A673 (cell line): ENCODE results near the gene PCID2. TPM values are rescaled to one million over a fixed set of nuclear protein-coding genes. Genes with fewer than 3 reads are reported as not detected.

ENCODE experiments used
- BruUV-seq: library from RNA; stranded (reverse); fragments of 400-500 nt; replicated peaks from 2 replicates; lab custom pipeline; 2021; lab: Mats Ljungman, UMichigan
- CTCF ChIA-PET: fragments of 300-600 bp; sonication (Branson Sonifier 250); formaldehyde crosslinking; loops from one replicate; lab custom pipeline; 2022; ENCODE audit warnings: antibody characterized with exemption; lab: Charles Lee
- POLR2A ChIA-PET: fragments of 300-600 bp; sonication (Branson Sonifier 250); formaldehyde crosslinking; loops from one replicate; lab custom pipeline; 2022; ENCODE audit warnings: antibody characterized with exemption; ENCODE audit not compliant: low non-redundant PET; lab: Charles Lee
- DNase-seq: peaks from one replicate; pipeline ENCODE4 v3.0.0-alpha.2; 2015; ENCODE audit warnings: low spot score
- H3K27ac ChIP-seq: fragments of 200-600 bp; sonication (generic); 2 replicates; pipeline ENCODE4 v1.5.1; 2016; ENCODE audit warnings: mixed run types, low read depth, mild to moderate bottlenecking, mixed read lengths, antibody characterized with exemption, low read length; ENCODE audit not compliant: poor library complexity, severe bottlenecking
- H3K27me3 ChIP-seq: fragments of 200-600 bp; sonication (generic); replicated peaks from 2 replicates; pipeline ENCODE4 v1.6.1; 2017; ENCODE audit warnings: mixed run types, low read depth, mild to moderate bottlenecking, mixed read lengths, antibody characterized with exemption, low read length; ENCODE audit not compliant: insufficient read depth, poor library complexity
- H3K36me3 ChIP-seq: fragments of 200-600 bp; sonication (generic); 2 replicates; pipeline ENCODE4 v1.6.1; 2016; ENCODE audit warnings: mixed run types, mild to moderate bottlenecking, mixed read lengths, antibody characterized with exemption, low read length; ENCODE audit not compliant: insufficient read depth, poor library complexity, severe bottlenecking
- H3K4me1 ChIP-seq: fragments of 200-600 bp; sonication (generic); 2 replicates; pipeline ENCODE4 v1.6.1; 2017; ENCODE audit warnings: mixed run types, mild to moderate bottlenecking, mixed read lengths, antibody characterized with exemption, low read length; ENCODE audit not compliant: insufficient read depth, poor library complexity, severe bottlenecking
- H3K4me3 ChIP-seq: fragments of 200-600 bp; sonication (generic); 2 replicates; pipeline ENCODE4 v1.5.1; 2016; ENCODE audit warnings: low read depth, mixed run types, mild to moderate bottlenecking, mixed read lengths, low read length; ENCODE audit not compliant: poor library complexity, severe bottlenecking
- H3K9me3 ChIP-seq: fragments of 200-600 bp; sonication (generic); 2 replicates; pipeline ENCODE4 v1.6.1; 2016; ENCODE audit warnings: mixed run types, low read depth, mild to moderate bottlenecking, mixed read lengths, antibody characterized with exemption, low read length; ENCODE audit not compliant: poor library complexity, severe bottlenecking
- CTCF ChIP-seq: fragments of 300-800, 200-600 bp; sonication (generic); conservative IDR thresholded peaks from 2 replicates; pipeline ENCODE4 v1.5.1; 2017; ENCODE audit warnings: low read depth, mild to moderate bottlenecking, antibody characterized with exemption, low read length, moderate library complexity, mixed read lengths
- EZH2 ChIP-seq: fragments of 200-600 bp; sonication (generic); IDR thresholded peaks from 2 replicates; pipeline ENCODE4 v1.6.1; 2017; ENCODE audit warnings: borderline replicate concordance, low read depth, mild to moderate bottlenecking, mixed read lengths, antibody characterized with exemption, low read length; ENCODE audit not compliant: poor library complexity, severe bottlenecking
- intact Hi-C: fragments of 100-400 bp; cut with micrococcal nuclease; formaldehyde crosslinking; loops from one replicate; pipeline ENCODE4 v1.10.0; 2022; ENCODE audit not compliant: unreplicated experiment
- total RNA-seq: library from RNA; stranded (reverse); gene quantifications from 2 replicates; pipeline ENCODE4 v1.2.3, GENCODE V29; 2021

The PCID2 gene
- total RNA-seq, 1 experiment from 2014 or later: 67.5 TPM

GRCh38 chr13:113168211-113168610 is 40.3 kb downstream of the PCID2 start:
- BruUV-seq: no TSS peak
- no peak overlapping the region for H3K27ac ChIP-seq
- H3K36me3 ChIP-seq: peaks cover 10% of the 10 kb centered on the region
- intact Hi-C loops: no loop called here
- H3K4me1 ChIP-seq: no peaks in the 10 kb centered on the region
- no peak for DNase-seq
- no peaks in the 10 kb centered on the region for H3K9me3 ChIP-seq
- no peaks in the 10 kb centered on the region for H3K27me3 ChIP-seq
- POLR2A ChIA-PET: no interaction called here
- CTCF ChIA-PET: no interaction called here
- H3K4me3 ChIP-seq: no peak overlapping the region
- no peak for TF ChIP-seq CTCF
- TF ChIP-seq EZH2: no peak

GRCh38 chr13:113167575-113167974 is 40.9 kb downstream of the PCID2 start:
- intact Hi-C loops: no loop called here
- Histone ChIP-seq H3K4me1 (no peaks in the 10 kb centered on the region), H3K9me3 (no peaks in the 10 kb centered on the region), H3K27ac (no peak overlapping the region), H3K36me3 (peaks cover 10% of the 10 kb centered on the region), H3K4me3 (no peak overlapping the region), H3K27me3 (no peaks in the 10 kb centered on the region)
- DNase-seq: no peak
- ChIA-PET CTCF (no interaction called here), POLR2A (no interaction called here)
- TF ChIP-seq EZH2: no peak
- no peak for TF ChIP-seq CTCF
- no TSS peak for BruUV-seq

- no peaks in the 10 kb centered on the region for H3K27me3 ChIP-seq
- intact Hi-C loops: no loop called here
- no peak for DNase-seq
- no TSS peak for BruUV-seq
- no peaks in the 10 kb centered on the region for H3K4me1 ChIP-seq
- H3K4me3 ChIP-seq: no peak overlapping the region
- ChIA-PET CTCF (no interaction called here), POLR2A (no interaction called here)
- H3K36me3 ChIP-seq: peaks cover 6% of the 10 kb centered on the region
- TF ChIP-seq EZH2 (no peak), CTCF (no peak)
- H3K27ac ChIP-seq: no peak overlapping the region
- H3K9me3 ChIP-seq: no peaks in the 10 kb centered on the region
These were observed 41.3 kb downstream of the PCID2 start for GRCh38 chr13:113167155-113167554.
